Bronchial epithelial cell (primary cell): ENCODE data around the gene ABCD1. TPM values are rescaled to one million over a fixed set of nuclear protein-coding genes. Genes with fewer than 3 reads are reported as not detected.

ENCODE experiments used
- DNase-seq: peaks from one replicate; pipeline ENCODE4 v3.0.0-alpha.2; 2010; ENCODE audit warnings: low read depth
- FAIRE-seq: peaks from 2 replicates; lab custom pipeline; 2011; peaks lifted over from hg19 to GRCh38; lab: Jason Lieb, UNC
- H3K27me3 ChIP-seq: 2 replicates; pipeline ENCODE4 v1.5.1; 2011; ENCODE audit warnings: low read length; ENCODE audit not compliant: control insufficient read depth, insufficient read depth
- H3K36me3 ChIP-seq: 2 replicates; pipeline ENCODE4 v1.5.1; 2011; ENCODE audit warnings: low read length; ENCODE audit not compliant: control insufficient read depth, insufficient read depth
- H3K4me3 ChIP-seq: 2 replicates; pipeline ENCODE4 v1.5.1; 2011; ENCODE audit warnings: mild to moderate bottlenecking, low read depth, low read length, control low read depth
- total RNA-seq: library from RNA; depleted of rRNA; stranded (reverse); fragments of >200 nt; gene quantifications from 2 replicates; pipeline ENCODE4 v1.2.1, GENCODE V29; 2014
- TF ChIP-seq, protein P1 (sequence below): IDR thresholded peaks from 2 replicates; pipeline ENCODE4 v1.5.1; 2011; ENCODE audit warnings: mild to moderate bottlenecking, moderate library complexity, low read length, control low read depth, inconsistent platforms; ENCODE audit not compliant: insufficient read depth, severe bottlenecking

Gene ABCD1
- total RNA-seq, 1 donor from 2014 or later, result 1.8 TPM

DNA sequence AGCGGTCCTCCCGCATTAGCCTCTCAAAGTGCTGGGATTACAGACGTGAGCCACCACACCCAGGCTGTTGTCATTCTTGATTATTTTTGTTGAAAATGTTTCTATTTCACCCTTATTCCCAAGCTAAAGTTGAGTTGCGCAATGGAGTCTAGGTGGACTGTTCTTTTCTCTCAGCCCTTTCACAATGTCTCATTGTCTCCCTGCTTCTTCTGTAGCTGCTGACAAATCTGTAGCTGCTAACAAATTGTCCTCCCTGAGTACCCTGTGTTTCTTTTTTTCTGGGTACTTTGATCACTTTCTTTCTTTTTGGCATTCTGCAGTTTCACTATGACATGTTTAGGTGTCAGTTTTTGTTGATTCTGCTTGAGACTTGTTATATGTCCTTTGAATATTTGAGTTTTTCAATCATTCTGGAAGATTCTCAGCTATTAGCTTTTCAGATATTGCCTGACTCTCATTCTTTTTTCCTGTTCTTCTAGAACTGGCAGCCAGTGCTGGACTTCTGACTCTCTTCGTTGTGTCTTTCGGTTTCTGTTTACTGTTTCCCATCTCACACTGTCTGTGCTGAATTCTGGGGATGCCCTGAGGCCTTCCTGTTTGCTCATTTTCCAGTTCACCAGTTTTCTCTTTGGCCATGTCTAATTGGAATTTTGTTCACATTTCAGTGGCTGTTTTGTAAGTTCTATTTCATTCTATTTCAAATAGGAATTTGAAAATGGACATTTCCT is 6.6 kb downstream of the ABCD1 start:
- H3K27me3 ChIP-seq, result no peaks in the 10 kb centered on the region
- H3K36me3 ChIP-seq, result no peaks in the 10 kb centered on the region
- TF ChIP-seq, protein P1, sequence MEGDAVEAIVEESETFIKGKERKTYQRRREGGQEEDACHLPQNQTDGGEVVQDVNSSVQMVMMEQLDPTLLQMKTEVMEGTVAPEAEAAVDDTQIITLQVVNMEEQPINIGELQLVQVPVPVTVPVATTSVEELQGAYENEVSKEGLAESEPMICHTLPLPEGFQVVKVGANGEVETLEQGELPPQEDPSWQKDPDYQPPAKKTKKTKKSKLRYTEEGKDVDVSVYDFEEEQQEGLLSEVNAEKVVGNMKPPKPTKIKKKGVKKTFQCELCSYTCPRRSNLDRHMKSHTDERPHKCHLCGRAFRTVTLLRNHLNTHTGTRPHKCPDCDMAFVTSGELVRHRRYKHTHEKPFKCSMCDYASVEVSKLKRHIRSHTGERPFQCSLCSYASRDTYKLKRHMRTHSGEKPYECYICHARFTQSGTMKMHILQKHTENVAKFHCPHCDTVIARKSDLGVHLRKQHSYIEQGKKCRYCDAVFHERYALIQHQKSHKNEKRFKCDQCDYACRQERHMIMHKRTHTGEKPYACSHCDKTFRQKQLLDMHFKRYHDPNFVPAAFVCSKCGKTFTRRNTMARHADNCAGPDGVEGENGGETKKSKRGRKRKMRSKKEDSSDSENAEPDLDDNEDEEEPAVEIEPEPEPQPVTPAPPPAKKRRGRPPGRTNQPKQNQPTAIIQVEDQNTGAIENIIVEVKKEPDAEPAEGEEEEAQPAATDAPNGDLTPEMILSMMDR, result no peak
- no peak for FAIRE-seq
- no peak overlapping the region for H3K4me3 ChIP-seq
- no peak for DNase-seq

DNA sequence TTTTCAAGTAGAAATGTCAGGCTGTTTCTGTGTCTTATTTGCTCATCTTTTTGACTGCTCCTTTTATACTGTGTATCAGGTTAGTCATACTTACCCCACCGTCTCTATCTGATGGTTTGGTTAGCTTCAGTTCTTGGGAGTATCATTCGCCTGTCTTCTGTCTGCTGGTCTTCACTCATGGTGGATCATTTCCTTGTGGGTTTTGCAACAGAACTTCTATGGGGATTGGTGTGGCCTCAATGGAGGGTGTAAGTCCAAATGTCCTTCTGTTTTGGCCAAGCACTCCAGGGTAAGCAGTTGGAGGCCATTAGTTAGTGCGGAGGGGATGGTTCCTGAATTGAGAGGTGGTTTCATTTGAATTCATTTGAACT is 7.2 kb downstream of the ABCD1 start:
- no peak for DNase-seq
- no peak for FAIRE-seq
- TF ChIP-seq, protein P1, result no peak
- Histone ChIP-seq H3K36me3 (no peaks in the 10 kb centered on the region), H3K27me3 (no peaks in the 10 kb centered on the region), H3K4me3 (no peak overlapping the region)

DNA sequence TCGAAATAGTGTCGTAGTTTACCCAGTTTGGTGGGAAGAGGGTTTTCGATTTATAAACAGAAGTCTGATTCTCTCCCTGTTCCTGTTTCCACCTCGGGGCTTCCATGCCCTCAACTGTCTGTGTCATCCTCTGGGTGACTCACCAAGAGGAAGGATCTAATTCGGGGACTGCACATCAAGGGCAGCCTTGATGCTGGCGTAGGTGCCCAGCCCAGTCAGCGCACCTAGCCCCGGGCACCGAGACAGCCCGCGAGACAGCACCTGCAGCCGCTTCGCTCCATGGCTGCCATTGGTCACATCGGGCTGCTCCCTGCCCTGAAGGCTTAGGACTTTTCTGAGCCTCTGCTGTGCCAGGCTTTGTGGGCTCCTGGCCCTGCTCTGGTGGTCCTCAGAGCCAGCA is 7.7 kb downstream of the ABCD1 start:
- TF ChIP-seq, protein P1, result no peak
- H3K36me3 ChIP-seq, result no peaks in the 10 kb centered on the region
- no peak overlapping the region for H3K4me3 ChIP-seq
- no peaks in the 10 kb centered on the region for H3K27me3 ChIP-seq
- DNase-seq (peak; percentile 13), FAIRE-seq (no peak)

DNA sequence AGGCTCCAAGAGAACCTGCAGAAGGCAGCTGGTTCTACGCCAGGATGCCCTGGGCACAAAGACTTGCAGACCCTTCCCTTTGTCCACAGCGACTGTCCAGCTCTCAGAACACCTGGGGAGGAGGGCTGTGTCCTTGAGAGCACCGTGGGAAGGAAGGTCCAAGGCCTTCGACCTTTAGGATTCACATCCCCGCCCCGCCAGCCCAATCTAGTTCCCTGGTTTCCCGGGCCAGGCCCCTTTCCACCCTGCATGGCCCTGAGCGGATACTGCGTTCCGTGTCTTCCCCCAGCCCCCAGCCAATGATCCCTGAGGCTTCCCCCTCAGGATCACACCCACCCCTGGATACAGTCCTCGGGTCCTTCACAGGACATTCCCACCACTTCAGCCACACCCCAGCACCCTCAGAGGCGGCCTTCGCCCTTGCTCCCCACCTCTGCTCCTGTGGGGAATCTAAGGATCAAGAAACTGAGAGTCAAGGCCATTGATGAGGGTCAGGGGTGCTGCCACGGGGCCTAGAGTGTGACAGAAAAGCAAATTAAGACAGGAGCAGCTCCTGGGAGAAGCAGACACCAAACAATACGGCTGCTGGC is 9.1 kb downstream of the ABCD1 start:
- TF ChIP-seq, protein P1, result no peak

DNA sequence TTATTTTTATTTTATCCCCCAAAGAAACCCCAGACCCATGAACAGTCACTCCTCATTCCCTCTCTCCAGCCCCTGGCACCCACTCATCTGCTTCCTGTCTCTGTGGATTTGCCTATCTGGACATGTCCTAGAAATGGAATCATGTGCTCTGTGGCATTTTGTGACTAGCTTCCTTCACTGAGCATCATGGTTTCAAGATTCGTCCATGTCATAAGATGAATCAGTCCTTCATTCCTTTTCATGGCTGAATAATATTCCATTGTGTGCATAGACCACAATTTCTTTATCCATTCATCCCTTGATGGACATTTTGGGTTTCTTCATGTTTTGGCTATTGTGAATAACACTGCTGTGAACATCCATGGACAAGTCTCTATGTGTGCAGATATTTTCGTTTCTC is 10.2 kb downstream of the ABCD1 start:
- TF ChIP-seq, protein P1, result no peak
- FAIRE-seq (no peak), DNase-seq (no peak)
- no peaks in the 10 kb centered on the region for H3K36me3 ChIP-seq
- no peak overlapping the region for H3K4me3 ChIP-seq
- H3K27me3 ChIP-seq, result no peaks in the 10 kb centered on the region

More for the DNA sequence above, 9.1 kb downstream of the ABCD1 start:
- no peaks in the 10 kb centered on the region for H3K36me3 ChIP-seq
- H3K27me3 ChIP-seq, result no peaks in the 10 kb centered on the region
- no peak overlapping the region for H3K4me3 ChIP-seq
- FAIRE-seq, result no peak
- no peak for DNase-seq
